Measurements from ENCODE around the gene NR6A1. TPM values are rescaled to one million over a fixed set of nuclear protein-coding genes. Genes with fewer than 3 reads are reported as not detected.

NR6A1 gene
- total and polyA plus RNA-seq, 2 experiments from 2014 or later, result 44.2 to 139 TPM

DNA sequence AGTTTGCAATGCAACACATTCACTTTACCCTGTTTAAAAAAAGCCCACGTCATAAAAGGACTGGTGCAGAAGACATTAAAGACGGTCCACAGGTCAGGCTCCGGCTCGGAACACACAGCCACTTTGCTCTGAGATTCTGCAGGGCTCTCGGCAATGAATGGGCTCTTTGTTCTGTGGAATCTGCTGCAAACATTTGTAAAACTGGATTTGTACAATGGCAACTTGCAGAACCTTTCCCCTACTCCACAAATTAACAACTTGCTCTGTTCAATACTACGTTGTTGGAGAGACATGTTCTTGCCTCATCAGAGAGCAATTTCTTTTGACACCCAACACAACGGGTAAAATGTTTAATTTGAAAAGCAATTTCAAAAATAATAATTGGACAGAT is 250.9 kb downstream of the NR6A1 start:
- Mint-ChIP-seq H3K36me3 (ENCODE audit: low read depth) (peaks cover 55% of the 10 kb centered on the region), H3K27ac (no peak overlapping the region), H3K4me1 (peaks cover 13% of the 10 kb centered on the region), H3K4me3 (no peak overlapping the region), H3K9me3 (no peaks in the 10 kb centered on the region; the same call in 2 of the 3 replicates), H3K27me3 (ENCODE audit: insufficient read depth, low read depth, poor library complexity) (peaks cover 22% of the 10 kb centered on the region)
- Histone ChIP-seq H3K4me1 (ENCODE audit: insufficient read depth) (no peaks in the 10 kb centered on the region), H3K36me3 (ENCODE audit: insufficient read depth) (0 out of 2 replicates have a peak, but pooled peaks cover 7% of the 10 kb centered on the region), H3F3A (replicated peaks; ENCODE audit: low read depth) (no peaks in the 10 kb centered on the region; the same call in 1 of the 2 replicates), H3K27ac (ENCODE audit: low read depth) (no peak overlapping the region), H2AFZ (no peak overlapping the region), H3K9me2 (ENCODE audit: insufficient read depth) (no peaks in the 10 kb centered on the region; the same call in 1 of the 2 replicates), H3K27me3 (ENCODE audit: insufficient read depth) (no peaks in the 10 kb centered on the region), H4K20me1 (replicated peaks; ENCODE audit: insufficient read depth) (no peaks in the 10 kb centered on the region), H3K4me2 (no peak overlapping the region), H3K4me3 (no peak overlapping the region), H3K79me2 (replicated peaks; ENCODE audit: insufficient read depth) (no peaks in the 10 kb centered on the region)
- ATAC-seq (no peak), DNase-seq (ENCODE audit: low spot score) (no peak)
- TF ChIP-seq, protein P1, sequence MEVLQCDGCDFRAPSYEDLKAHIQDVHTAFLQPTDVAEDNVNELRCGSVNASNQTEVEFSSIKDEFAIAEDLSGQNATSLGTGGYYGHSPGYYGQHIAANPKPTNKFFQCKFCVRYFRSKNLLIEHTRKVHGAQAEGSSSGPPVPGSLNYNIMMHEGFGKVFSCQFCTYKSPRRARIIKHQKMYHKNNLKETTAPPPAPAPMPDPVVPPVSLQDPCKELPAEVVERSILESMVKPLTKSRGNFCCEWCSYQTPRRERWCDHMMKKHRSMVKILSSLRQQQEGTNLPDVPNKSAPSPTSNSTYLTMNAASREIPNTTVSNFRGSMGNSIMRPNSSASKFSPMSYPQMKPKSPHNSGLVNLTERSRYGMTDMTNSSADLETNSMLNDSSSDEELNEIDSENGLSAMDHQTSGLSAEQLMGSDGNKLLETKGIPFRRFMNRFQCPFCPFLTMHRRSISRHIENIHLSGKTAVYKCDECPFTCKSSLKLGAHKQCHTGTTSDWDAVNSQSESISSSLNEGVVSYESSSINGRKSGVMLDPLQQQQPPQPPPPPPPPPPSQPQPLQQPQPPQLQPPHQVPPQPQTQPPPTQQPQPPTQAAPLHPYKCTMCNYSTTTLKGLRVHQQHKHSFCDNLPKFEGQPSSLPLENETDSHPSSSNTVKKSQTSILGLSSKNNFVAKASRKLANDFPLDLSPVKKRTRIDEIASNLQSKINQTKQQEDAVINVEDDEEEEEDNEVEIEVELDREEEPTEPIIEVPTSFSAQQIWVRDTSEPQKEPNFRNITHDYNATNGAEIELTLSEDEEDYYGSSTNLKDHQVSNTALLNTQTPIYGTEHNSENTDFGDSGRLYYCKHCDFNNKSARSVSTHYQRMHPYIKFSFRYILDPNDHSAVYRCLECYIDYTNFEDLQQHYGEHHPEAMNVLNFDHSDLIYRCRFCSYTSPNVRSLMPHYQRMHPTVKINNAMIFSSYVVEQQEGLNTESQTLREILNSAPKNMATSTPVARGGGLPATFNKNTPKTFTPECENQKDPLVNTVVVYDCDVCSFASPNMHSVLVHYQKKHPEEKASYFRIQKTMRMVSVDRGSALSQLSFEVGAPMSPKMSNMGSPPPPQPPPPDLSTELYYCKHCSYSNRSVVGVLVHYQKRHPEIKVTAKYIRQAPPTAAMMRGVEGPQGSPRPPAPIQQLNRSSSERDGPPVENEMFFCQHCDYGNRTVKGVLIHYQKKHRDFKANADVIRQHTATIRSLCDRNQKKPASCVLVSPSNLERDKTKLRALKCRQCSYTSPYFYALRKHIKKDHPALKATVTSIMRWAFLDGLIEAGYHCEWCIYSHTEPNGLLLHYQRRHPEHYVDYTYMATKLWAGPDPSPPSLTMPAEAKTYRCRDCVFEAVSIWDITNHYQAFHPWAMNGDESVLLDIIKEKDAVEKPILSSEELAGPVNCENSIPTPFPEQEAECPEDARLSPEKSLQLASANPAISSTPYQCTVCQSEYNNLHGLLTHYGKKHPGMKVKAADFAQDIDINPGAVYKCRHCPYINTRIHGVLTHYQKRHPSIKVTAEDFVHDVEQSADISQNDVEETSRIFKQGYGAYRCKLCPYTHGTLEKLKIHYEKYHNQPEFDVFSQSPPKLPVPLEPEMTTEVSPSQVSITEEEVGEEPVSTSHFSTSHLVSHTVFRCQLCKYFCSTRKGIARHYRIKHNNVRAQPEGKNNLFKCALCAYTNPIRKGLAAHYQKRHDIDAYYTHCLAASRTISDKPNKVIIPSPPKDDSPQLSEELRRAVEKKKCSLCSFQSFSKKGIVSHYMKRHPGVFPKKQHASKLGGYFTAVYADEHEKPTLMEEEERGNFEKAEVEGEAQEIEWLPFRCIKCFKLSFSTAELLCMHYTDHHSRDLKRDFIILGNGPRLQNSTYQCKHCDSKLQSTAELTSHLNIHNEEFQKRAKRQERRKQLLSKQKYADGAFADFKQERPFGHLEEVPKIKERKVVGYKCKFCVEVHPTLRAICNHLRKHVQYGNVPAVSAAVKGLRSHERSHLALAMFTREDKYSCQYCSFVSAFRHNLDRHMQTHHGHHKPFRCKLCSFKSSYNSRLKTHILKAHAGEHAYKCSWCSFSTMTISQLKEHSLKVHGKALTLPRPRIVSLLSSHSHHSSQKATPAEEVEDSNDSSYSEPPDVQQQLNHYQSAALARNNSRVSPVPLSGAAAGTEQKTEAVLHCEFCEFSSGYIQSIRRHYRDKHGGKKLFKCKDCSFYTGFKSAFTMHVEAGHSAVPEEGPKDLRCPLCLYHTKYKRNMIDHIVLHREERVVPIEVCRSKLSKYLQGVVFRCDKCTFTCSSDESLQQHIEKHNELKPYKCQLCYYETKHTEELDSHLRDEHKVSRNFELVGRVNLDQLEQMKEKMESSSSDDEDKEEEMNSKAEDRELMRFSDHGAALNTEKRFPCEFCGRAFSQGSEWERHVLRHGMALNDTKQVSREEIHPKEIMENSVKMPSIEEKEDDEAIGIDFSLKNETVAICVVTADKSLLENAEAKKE (CRISPR knock-in tag; IDR thresholded peaks at IDR 0.05), result no peak
- TF ChIP-seq, protein P2, sequence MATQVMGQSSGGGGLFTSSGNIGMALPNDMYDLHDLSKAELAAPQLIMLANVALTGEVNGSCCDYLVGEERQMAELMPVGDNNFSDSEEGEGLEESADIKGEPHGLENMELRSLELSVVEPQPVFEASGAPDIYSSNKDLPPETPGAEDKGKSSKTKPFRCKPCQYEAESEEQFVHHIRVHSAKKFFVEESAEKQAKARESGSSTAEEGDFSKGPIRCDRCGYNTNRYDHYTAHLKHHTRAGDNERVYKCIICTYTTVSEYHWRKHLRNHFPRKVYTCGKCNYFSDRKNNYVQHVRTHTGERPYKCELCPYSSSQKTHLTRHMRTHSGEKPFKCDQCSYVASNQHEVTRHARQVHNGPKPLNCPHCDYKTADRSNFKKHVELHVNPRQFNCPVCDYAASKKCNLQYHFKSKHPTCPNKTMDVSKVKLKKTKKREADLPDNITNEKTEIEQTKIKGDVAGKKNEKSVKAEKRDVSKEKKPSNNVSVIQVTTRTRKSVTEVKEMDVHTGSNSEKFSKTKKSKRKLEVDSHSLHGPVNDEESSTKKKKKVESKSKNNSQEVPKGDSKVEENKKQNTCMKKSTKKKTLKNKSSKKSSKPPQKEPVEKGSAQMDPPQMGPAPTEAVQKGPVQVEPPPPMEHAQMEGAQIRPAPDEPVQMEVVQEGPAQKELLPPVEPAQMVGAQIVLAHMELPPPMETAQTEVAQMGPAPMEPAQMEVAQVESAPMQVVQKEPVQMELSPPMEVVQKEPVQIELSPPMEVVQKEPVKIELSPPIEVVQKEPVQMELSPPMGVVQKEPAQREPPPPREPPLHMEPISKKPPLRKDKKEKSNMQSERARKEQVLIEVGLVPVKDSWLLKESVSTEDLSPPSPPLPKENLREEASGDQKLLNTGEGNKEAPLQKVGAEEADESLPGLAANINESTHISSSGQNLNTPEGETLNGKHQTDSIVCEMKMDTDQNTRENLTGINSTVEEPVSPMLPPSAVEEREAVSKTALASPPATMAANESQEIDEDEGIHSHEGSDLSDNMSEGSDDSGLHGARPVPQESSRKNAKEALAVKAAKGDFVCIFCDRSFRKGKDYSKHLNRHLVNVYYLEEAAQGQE (IDR thresholded peaks at IDR 0.05; ENCODE audit: unreplicated experiment), result no peak
- TF ChIP-seq EZH2phosphoT487 (IDR thresholded peaks at IDR 0.05; ENCODE audit: unreplicated experiment) (no peak), CREB1 (CRISPR knock-in tag; IDR thresholded peaks at IDR 0.05; ENCODE audit: low read depth) (no peak), NANOG (IDR thresholded peaks at IDR 0.05; ENCODE audit: borderline replicate concordance) (no peak), ZNF331 (CRISPR knock-in tag; IDR thresholded peaks at IDR 0.05; ENCODE audit: low read depth) (no peak), ZNF114 (CRISPR knock-in tag; IDR thresholded peaks at IDR 0.05) (no peak), STAT1 (IDR thresholded peaks at IDR 0.05; ENCODE audit: unreplicated experiment) (no peak), EZH2 (IDR thresholded peaks at IDR 0.05; ENCODE audit: low read depth, unreplicated experiment) (no peak), JUNB (IDR thresholded peaks at IDR 0.05; ENCODE audit: unreplicated experiment) (no peak)
- TF ChIP-seq, protein P3, sequence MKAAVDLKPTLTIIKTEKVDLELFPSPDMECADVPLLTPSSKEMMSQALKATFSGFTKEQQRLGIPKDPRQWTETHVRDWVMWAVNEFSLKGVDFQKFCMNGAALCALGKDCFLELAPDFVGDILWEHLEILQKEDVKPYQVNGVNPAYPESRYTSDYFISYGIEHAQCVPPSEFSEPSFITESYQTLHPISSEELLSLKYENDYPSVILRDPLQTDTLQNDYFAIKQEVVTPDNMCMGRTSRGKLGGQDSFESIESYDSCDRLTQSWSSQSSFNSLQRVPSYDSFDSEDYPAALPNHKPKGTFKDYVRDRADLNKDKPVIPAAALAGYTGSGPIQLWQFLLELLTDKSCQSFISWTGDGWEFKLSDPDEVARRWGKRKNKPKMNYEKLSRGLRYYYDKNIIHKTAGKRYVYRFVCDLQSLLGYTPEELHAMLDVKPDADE (IDR thresholded peaks at IDR 0.05), result no peak
- TF ChIP-seq, protein P4, sequence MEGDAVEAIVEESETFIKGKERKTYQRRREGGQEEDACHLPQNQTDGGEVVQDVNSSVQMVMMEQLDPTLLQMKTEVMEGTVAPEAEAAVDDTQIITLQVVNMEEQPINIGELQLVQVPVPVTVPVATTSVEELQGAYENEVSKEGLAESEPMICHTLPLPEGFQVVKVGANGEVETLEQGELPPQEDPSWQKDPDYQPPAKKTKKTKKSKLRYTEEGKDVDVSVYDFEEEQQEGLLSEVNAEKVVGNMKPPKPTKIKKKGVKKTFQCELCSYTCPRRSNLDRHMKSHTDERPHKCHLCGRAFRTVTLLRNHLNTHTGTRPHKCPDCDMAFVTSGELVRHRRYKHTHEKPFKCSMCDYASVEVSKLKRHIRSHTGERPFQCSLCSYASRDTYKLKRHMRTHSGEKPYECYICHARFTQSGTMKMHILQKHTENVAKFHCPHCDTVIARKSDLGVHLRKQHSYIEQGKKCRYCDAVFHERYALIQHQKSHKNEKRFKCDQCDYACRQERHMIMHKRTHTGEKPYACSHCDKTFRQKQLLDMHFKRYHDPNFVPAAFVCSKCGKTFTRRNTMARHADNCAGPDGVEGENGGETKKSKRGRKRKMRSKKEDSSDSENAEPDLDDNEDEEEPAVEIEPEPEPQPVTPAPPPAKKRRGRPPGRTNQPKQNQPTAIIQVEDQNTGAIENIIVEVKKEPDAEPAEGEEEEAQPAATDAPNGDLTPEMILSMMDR (conservative IDR thresholded peaks at IDR 0.05; ENCODE audit: low read depth in 2 of 2), result no peak
